ENCODE results near the gene ZNF335.
A peak's percentile ranks its signal among the peaks of the same experiment; 100 is the strongest.

Gene ZNF335

DNA sequence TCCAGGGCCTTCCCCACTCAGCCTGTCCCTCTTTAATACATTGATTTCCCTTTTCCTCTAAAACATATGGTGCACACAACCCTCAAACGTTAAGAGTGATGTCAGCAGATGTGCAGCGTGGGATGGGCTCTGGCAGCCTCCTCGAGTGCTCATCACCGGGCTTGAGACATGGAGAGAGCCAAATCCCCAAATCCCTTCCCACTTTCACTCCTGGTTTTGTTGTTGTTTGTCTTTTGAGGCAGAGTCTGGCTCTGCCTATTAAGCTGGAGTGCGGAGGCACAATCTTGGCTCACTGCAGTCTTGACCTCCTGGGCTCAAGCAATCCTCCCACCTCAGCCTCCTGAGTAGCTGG is 54.2 kb downstream of the ZNF335 start:
- H3K27me3 ChIP-seq (ENCODE audit: low read depth) = no peaks in the 10 kb centered on the region
- H3K9me3 ChIP-seq = no peaks in the 10 kb centered on the region
- no peak overlapping the region for H3K4me3 ChIP-seq
- DNase-seq (ENCODE audit: low spot score in 2 of 2) = no peak
- no peaks in the 10 kb centered on the region for H3K36me3 ChIP-seq (replicated peaks)
- in situ Hi-C loops (cut with MboI; ENCODE audit: low sequenced_read_pairs) = no loop called here
- H3K4me1 ChIP-seq = no peaks in the 10 kb centered on the region

DNA sequence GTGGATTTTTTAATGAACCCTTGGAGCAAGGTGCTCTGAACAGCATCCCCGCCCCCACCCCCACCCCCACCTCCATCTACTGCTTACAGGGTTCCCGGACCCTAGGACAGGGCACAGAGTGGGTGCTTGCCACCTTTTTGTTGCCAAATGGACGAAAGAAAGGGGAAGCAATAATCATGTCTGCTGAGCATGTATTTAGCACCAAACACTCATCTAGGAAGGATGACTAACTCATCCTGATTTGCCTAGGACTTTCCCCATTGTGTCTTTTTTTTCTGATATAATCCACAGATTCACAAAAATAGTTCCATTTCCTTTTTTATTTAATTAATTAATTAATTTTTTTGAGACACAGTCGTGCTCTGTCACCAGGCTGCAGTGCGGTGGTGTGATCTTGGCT is 58.9 kb downstream of the ZNF335 start:
- Histone ChIP-seq H3K36me3 (replicated peaks) (peaks cover 15% of the 10 kb centered on the region), H3K9me3 (no peaks in the 10 kb centered on the region), H3K27me3 (ENCODE audit: low read depth) (no peaks in the 10 kb centered on the region), H3K4me1 (peaks cover 6% of the 10 kb centered on the region), H3K4me3 (no peak overlapping the region)
- DNase-seq (ENCODE audit: low spot score in 2 of 2) = no peak
- in situ Hi-C loops (cut with MboI; ENCODE audit: low sequenced_read_pairs) = no loop called here

- no peaks in the 10 kb centered on the region for H3K9me3 ChIP-seq
- DNase-seq (ENCODE audit: low spot score in 2 of 2) = no peak
- in situ Hi-C loops (cut with MboI; ENCODE audit: low sequenced_read_pairs) = no loop called here
- no peaks in the 10 kb centered on the region for H3K27me3 ChIP-seq (ENCODE audit: low read depth)
- peaks cover 6% of the 10 kb centered on the region for H3K4me1 ChIP-seq
- H3K4me3 ChIP-seq = peak overlapping the region; percentile 45
- peaks cover 23% of the 10 kb centered on the region for H3K36me3 ChIP-seq (replicated peaks)
Observed at GRCh38 chr20:45912344-45912682, 59.7 kb downstream of the ZNF335 start.

GRCh38 chr20:45911486-45912343 is 60.3 kb downstream of the ZNF335 start, which contains the start of gene PLTP:
PLTP (minus strand) TSS chr20:45912155; CDS start chr20:45911452, 703 bp downstream.
- peak within 1 kb of the TSS; percentile 45 for H3K4me3 ChIP-seq
- peaks cover 6% of the 10 kb centered on the region for H3K4me1 ChIP-seq
- no peaks in the 10 kb centered on the region for H3K27me3 ChIP-seq (ENCODE audit: low read depth)
- H3K36me3 ChIP-seq (replicated peaks) = peaks cover 23% of the 10 kb centered on the region
- H3K9me3 ChIP-seq = no peaks in the 10 kb centered on the region
- in situ Hi-C loops (cut with MboI; ENCODE audit: low sequenced_read_pairs) = no loop called here
- DNase-seq (ENCODE audit: low spot score in 2 of 2) = peak; percentile 63 to 86

DNA sequence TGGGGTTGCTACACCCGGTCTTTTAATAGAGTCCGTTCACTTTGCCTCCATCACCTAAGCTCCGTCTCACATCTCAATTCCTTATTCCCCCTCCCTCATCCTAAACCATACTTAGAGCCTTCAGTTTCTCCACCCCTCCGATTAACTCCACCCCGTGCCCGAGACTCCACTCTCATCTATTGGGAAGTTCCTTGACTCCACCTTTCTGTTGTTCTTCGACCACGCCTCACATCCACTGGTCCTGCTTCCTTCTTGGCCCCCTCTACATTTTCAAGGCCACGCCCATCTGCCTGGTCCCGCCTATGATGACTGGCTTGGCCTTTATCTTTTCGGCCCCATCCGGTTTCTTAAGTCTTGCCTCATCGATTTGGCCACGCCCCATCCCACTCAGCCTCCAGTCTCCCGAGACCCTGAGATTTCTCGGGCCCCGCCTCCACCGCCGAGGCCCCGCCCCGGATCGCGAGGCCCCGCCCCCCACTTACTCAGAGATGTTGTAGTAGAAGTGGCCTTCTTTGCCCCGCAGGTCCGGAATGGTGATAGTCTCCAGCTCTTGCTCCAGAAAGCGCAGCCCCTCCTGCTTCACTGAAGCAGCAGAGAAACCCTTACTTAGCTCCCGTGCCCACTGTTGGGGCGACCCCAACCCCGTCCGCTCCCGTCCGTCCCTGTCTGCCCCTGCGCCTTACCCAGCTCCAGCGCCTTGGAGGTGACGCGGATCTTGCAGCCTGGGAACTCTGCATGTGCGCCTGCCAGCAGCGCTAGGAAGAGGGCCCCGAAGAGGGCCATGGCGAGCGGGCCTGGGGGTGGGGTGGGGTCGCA is 61.1 kb downstream of the ZNF335 start:
- DNase-seq (ENCODE audit: low spot score in 2 of 2) = peak; percentile 100
- H3K9me3 ChIP-seq = no peaks in the 10 kb centered on the region
- peak overlapping the region; percentile 45 for H3K4me3 ChIP-seq
- in situ Hi-C loops (cut with MboI; ENCODE audit: low sequenced_read_pairs) = no loop called here
- no peaks in the 10 kb centered on the region for H3K27me3 ChIP-seq (ENCODE audit: low read depth)
- peaks cover 9% of the 10 kb centered on the region for H3K4me1 ChIP-seq
- peaks cover 27% of the 10 kb centered on the region for H3K36me3 ChIP-seq (replicated peaks)

DNA sequence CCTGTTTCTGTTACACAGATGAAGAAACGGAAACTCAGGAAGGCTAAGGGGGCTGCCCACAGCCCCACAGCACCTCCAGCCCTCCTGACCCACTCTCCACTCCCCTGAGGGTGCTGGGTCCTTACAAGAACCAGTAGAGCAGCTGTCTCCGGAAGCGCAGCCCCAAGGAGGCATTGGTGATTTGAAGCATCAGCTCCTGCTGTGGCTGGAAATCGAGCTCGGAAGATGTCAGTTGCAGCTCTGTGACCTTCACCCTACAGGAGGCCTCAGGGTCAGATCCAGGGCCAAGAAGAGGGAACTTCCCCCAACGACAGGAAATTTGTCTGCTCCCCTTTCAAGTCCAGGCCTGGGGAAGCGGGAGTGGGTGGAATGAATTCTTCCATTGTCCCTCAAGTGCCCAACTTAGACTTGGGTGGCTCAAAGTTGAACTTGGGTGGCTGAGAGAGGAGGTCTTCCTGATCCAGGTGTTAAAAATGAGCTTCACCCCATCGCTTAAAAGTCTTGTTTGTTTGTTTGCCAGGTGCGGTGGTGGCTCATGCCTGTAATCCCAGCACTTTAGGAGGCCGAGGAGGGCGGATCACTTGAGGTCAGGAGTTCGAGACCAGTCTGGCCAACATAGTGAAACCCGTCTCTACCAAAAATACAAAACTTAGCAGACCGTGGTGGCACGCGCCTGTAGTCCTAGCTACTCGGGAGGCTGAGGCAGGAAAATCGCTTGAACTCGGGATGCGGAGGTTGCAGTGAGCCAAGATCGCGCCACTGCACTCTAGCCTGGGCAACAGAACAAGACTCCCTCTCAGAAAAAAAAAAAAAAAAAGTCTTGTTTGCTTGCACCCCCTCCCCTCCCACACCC is 62.0 kb downstream of the ZNF335 start:
- Histone ChIP-seq H3K4me3 (no peak overlapping the region), H3K36me3 (replicated peaks) (peaks cover 27% of the 10 kb centered on the region), H3K4me1 (peaks cover 17% of the 10 kb centered on the region), H3K9me3 (no peaks in the 10 kb centered on the region), H3K27me3 (ENCODE audit: low read depth) (no peaks in the 10 kb centered on the region)
- in situ Hi-C loops (cut with MboI; ENCODE audit: low sequenced_read_pairs) = no loop called here
- DNase-seq (ENCODE audit: low spot score in 2 of 2) = no peak

DNA sequence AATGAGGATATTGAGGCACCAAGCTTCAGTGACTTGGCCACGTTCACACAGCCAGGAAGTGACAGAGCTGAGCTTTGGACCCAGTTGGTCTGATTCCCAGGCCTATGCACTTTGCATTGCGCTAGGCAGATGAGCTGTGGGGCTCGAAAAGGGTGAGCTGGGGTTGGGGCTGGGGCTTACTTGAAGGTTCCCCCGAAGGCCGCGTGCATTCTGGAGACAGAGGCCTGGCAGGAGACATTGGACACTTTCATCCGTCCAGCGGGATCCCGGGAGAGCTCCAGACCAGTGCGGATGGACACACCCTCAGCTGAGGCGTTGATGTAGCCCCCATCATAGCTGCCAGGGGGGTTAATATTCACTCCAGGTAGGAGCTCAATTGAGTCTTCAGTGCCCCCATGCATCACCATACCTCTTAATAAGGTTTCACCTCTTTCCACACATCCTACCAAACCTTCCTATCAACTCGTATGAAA is 62.6 kb downstream of the ZNF335 start:
- H3K4me3 ChIP-seq = no peak overlapping the region
- in situ Hi-C loops (cut with MboI; ENCODE audit: low sequenced_read_pairs) = no loop called here
- no peak for DNase-seq (ENCODE audit: low spot score in 2 of 2)
- H3K9me3 ChIP-seq = no peaks in the 10 kb centered on the region
- H3K4me1 ChIP-seq = peaks cover 22% of the 10 kb centered on the region
- peaks cover 34% of the 10 kb centered on the region for H3K36me3 ChIP-seq (replicated peaks)
- no peaks in the 10 kb centered on the region for H3K27me3 ChIP-seq (ENCODE audit: low read depth)

- H3K36me3 ChIP-seq (replicated peaks) = peaks cover 40% of the 10 kb centered on the region
- H3K4me3 ChIP-seq = no peak overlapping the region
- no peaks in the 10 kb centered on the region for H3K27me3 ChIP-seq (ENCODE audit: low read depth)
- no peaks in the 10 kb centered on the region for H3K9me3 ChIP-seq
- in situ Hi-C loops (cut with MboI; ENCODE audit: low sequenced_read_pairs) = no loop called here
- H3K4me1 ChIP-seq = peaks cover 22% of the 10 kb centered on the region
- no peak for DNase-seq (ENCODE audit: low spot score in 2 of 2)
Observed at GRCh38 chr20:45908084-45908483, 63.9 kb downstream of the ZNF335 start.

DNA sequence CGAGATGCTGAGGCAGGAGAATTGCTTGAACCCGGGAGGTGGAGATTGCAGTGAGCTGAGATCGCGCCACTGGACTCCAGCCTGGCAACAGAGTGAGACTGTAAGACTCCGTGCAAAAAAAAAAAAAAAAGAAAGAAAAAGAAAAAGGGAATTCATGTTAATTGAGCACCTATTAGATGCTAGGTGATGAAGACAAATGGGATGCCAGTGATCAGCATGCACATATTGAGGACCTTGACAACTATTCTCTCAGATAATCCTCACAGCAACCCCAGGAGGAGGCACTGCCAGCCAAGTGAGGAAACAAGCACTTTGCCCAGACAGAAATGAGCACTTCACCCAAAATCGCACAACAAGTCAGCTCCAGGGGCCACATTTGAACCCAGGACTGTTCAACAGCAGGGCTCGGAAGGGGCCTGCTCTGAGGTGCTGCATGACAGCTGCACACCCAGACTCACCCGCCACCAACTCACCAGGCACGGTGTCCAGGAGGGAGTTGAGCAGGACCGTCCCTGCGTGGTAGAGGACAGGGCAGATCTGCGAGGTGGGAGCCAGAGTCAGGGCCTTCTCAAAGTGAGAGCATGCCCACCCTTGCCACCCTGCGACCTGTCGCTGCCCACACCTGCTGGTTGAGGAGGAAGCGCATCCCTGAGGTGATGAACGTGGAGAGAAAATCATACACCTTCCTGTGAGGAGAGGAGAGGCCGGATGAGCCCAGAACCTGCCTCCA is 64.6 kb downstream of the ZNF335 start:
- peaks cover 40% of the 10 kb centered on the region for H3K36me3 ChIP-seq (replicated peaks)
- H3K9me3 ChIP-seq = no peaks in the 10 kb centered on the region
- DNase-seq (ENCODE audit: low spot score in 2 of 2) = no peak
- H3K27me3 ChIP-seq (ENCODE audit: low read depth) = no peaks in the 10 kb centered on the region
- H3K4me3 ChIP-seq = no peak overlapping the region
- peaks cover 20% of the 10 kb centered on the region for H3K4me1 ChIP-seq
- in situ Hi-C loops (cut with MboI; ENCODE audit: low sequenced_read_pairs) = no loop called here

DNA sequence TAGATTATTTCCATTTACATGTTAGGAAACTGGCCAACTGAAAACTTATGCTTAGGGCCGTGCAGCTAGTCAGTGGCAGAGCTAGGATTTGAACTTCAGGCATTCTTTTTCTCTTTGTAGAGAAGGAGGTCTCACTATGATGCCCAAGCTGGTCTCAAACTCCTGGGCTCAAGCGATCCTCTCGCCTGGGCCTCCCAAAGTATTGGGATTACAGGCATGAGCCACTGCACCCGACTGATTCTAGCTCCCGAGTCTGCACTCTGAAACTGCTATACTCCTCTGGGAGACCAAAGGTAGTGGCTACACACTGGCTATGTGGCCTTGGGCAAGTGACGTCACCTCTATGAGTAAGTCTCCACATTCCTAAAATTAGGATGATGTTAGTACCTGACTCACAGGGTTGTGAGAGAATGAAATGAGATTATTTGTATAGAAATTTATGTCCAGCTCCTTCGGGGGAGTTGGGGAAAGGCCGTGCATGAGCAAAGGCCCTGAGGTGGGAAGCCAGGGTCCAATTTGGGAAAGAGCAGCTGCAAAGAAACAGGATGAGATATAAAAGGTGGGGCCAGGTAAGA is 66.4 kb downstream of the ZNF335 start:
- H3K27me3 ChIP-seq (ENCODE audit: low read depth) = no peaks in the 10 kb centered on the region
- H3K36me3 ChIP-seq (replicated peaks) = peaks cover 56% of the 10 kb centered on the region
- no peaks in the 10 kb centered on the region for H3K9me3 ChIP-seq
- peaks cover 17% of the 10 kb centered on the region for H3K4me1 ChIP-seq
- in situ Hi-C loops (cut with MboI; ENCODE audit: low sequenced_read_pairs) = no loop called here
- DNase-seq (ENCODE audit: low spot score in 2 of 2) = peak in 1 of 2 experiments; percentile 59
- no peak overlapping the region for H3K4me3 ChIP-seq

GRCh38 chr20:45904583-45905504 is 67.2 kb downstream of the ZNF335 start:
- Histone ChIP-seq H3K4me1 (peaks cover 17% of the 10 kb centered on the region), H3K36me3 (replicated peaks) (peaks cover 56% of the 10 kb centered on the region), H3K9me3 (no peaks in the 10 kb centered on the region), H3K4me3 (no peak overlapping the region), H3K27me3 (ENCODE audit: low read depth) (no peaks in the 10 kb centered on the region)
- in situ Hi-C loops (cut with MboI; ENCODE audit: low sequenced_read_pairs) = no loop called here
- peak; percentile 76 to 93 for DNase-seq (ENCODE audit: low spot score in 2 of 2)

GRCh38 chr20:45902199-45902701 is 69.8 kb downstream of the ZNF335 start:
- H3K27me3 ChIP-seq (ENCODE audit: low read depth) = no peaks in the 10 kb centered on the region
- DNase-seq (ENCODE audit: low spot score in 2 of 2) = no peak
- H3K9me3 ChIP-seq = no peaks in the 10 kb centered on the region
- H3K4me1 ChIP-seq = peaks cover 17% of the 10 kb centered on the region
- peaks cover 51% of the 10 kb centered on the region for H3K36me3 ChIP-seq (replicated peaks)
- in situ Hi-C loops (cut with MboI; ENCODE audit: low sequenced_read_pairs) = no loop called here
- no peak overlapping the region for H3K4me3 ChIP-seq
